ENCODE measurements around the gene CENPM. TPM values are rescaled to one million over a fixed set of nuclear protein-coding genes. Genes with fewer than 3 reads are reported as not detected.

CENPM gene
- total and polyA plus RNA-seq, 9 of the 15 experiments (the other 6 are each of a cell fraction or from before 2014, with no cell fraction given): 11.3 to 67.7 (median 32.3) TPM

GRCh38 chr22:41899992-41900651, 46.8 kb downstream of the CENPM start:
- no peak for FAIRE-seq
- WGBS (ENCODE audit: insufficient coverage, low coverage, missing lambda C conversion rate): 67% methylated on average over 10 of the region's 13 CpGs
- ChIA-PET POLR2A (interaction anchor here (1.0 kb wide), 1 partner anchor 203 kb away, joined by 3 read pairs; no protein-coding TSS in a partner anchor), CTCF (ENCODE audit: low intra/inter-chr PET ratio) (no interaction called here)
- in situ Hi-C loops (cut with MboI) (no loop called here), intact Hi-C loops (cut with micrococcal nuclease) (no loop called here)
- H3K4me1 ChIP-seq (replicated peaks in 1 of 2; ENCODE audit: control insufficient read depth in 2 of 2, insufficient read depth in 2 of 2, low read length in 2 of 2): peaks cover 0 to 10% of the 10 kb centered on the region in 2 experiments; a peak in 3 of 5 replicates
- 0 out of 2 replicates have a peak, but pooled peaks have one; percentile 9 for TF ChIP-seq CREM (IDR thresholded peaks at IDR 0.05; ENCODE audit: low read depth)
- no peak for TF ChIP-seq SFPQ (IDR thresholded peaks at IDR 0.05; ENCODE audit: low read depth, low read length)
- TF ChIP-seq ZFX (CRISPR knock-in tag; IDR thresholded peaks at IDR 0.05): 0 out of 2 replicates have a peak, but pooled peaks have one; percentile 23
- TF ChIP-seq POLR2AphosphoS5 (IDR thresholded peaks at IDR 0.05; ENCODE audit: control insufficient read depth, insufficient read depth, low read depth, low read length): peak; percentile 32; the same call in 1 of the 2 replicates
- TF ChIP-seq TEAD2 (tag; IDR thresholded peaks at IDR 0.05): no peak
- TF ChIP-seq, protein P1, sequence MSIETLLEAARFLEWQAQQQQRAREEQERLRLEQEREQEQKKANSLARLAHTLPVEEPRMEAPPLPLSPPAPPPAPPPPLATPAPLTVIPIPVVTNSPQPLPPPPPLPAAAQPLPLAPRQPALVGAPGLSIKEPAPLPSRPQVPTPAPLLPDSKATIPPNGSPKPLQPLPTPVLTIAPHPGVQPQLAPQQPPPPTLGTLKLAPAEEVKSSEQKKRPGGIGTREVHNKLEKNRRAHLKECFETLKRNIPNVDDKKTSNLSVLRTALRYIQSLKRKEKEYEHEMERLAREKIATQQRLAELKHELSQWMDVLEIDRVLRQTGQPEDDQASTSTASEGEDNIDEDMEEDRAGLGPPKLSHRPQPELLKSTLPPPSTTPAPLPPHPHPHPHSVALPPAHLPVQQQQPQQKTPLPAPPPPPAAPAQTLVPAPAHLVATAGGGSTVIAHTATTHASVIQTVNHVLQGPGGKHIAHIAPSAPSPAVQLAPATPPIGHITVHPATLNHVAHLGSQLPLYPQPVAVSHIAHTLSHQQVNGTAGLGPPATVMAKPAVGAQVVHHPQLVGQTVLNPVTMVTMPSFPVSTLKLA (conservative IDR thresholded peaks at IDR 0.05): 0 out of 4 replicates have a peak, but pooled peaks of 1 of the 2 experiments have one; percentile 37
- TF ChIP-seq GABPB2 (CRISPR knock-in tag; conservative IDR thresholded peaks at IDR 0.05): no peak
- TF ChIP-seq POLR2G (IDR thresholded peaks at IDR 0.05; ENCODE audit: low read depth, low read length): peak; percentile 53; the same call in 1 of the 2 replicates
- BruUV-seq (replicated peaks): no TSS peak
- peak in 2 of 4 experiments; percentile 32 to 43 for DNase-seq (ENCODE audit: extremely low read depth in 1 of 4, low spot score in 3 of 4)
- H3K9ac ChIP-seq (ENCODE audit: insufficient read depth in 1 of 2, low read depth in 2 of 2, low read length in 2 of 2): peak overlapping the region in 1 of 2 experiments; percentile 64; a peak in 2 of 4 replicates
- H3K79me2 ChIP-seq (ENCODE audit: control insufficient read depth, insufficient read depth, low read length): no peaks in the 10 kb centered on the region
- H4K20me1 ChIP-seq (replicated peaks; ENCODE audit: control insufficient read depth, insufficient read depth, low read length): no peaks in the 10 kb centered on the region
- H2AFZ ChIP-seq (ENCODE audit: low read depth, low read length): no peak overlapping the region
- no peak overlapping the region for H3K4me2 ChIP-seq (ENCODE audit: insufficient read depth, low read length)
- H3K4me3 ChIP-seq: no peak overlapping the region
- H3K9me3 ChIP-seq (replicated peaks; ENCODE audit: control insufficient read depth, insufficient read depth, low read depth, low read length): no peaks in the 10 kb centered on the region
- H3K27me3 ChIP-seq (ENCODE audit: control insufficient read depth in 2 of 2, insufficient read depth in 2 of 2, low read length in 2 of 2): no peaks in the 10 kb centered on the region
- peaks cover 2% of the 10 kb centered on the region for H3K9me1 ChIP-seq (ENCODE audit: control insufficient read depth, insufficient read depth, low read length)
- peaks cover 85% of the 10 kb centered on the region for H3K36me3 ChIP-seq (ENCODE audit: control insufficient read depth, insufficient read depth, low read length)
- ATAC-seq: peak; percentile 71
- H3K27ac ChIP-seq (ENCODE audit: extremely low read depth, low read depth, low read length): no peak overlapping the region

Data from K562 (cell line).